NCI-H2081 (cell line): Measurements from ENCODE around the gene BMP8A.
"Not testable (repeated sequence)": the region's sequence is repeated elsewhere in the genome, so short reads cannot be mapped to it uniquely, and the experiment has no call there.

Experiments
- DNase-seq, 2 experiments: peaks; one replicate each; lab custom pipeline; 2025; lab: John Stamatoyannopoulos, UW

The BMP8A gene

DNA sequence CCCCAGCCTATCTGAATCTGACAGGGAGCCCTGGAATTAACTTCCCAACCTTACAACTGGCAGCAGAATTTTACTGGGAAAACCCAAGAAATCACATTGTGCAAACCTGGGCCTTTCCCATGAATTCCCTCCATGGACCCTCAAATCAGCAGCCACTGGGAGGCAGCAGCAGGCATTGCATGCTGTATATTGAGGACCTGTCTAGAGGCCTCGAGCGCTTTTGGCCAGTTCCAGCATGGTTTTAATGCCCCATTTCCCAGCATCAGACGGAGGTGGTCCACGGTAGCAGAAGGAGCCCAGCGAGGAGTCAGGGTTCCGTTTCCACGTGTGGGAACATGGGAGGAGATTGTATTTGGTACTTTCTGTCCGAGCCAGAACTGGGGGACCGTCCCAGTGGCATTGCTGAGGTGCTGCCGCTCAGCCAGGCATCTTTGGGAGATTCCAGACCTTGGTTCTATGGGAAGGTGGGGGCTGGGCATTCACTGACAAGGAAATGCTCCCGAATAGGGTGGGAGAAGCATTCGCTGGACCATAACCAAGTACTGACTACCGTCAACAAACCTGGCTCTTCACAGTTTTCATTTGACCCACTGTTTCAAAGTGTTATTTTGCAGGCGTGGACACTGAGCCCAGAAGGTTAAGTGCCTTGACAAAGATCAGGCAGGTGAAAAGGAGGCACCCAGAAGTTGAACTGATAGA is 15.9 kb downstream of the BMP8A start:
- peak; percentile 3 to 35 for DNase-seq

DNA sequence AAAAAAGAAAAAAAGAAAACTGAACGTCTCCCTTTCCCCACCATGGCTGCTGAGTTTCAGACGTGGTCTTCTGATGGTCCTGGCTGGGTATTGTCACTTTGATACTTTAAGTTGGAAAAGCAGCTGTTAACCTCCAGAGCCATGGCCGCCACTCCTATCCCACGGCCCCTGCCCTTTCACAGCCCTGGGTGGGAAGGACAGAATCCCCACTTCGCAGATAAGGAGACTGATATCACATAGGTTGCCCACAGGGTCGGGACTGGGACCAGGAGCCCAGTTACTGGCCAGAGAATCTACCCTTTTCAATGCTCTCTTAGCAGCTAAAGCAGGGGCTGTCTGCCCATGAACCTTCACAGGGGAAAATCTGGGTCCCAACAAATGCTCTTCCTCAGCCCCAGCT is 16.8 kb downstream of the BMP8A start:
- DNase-seq: no peak

DNA sequence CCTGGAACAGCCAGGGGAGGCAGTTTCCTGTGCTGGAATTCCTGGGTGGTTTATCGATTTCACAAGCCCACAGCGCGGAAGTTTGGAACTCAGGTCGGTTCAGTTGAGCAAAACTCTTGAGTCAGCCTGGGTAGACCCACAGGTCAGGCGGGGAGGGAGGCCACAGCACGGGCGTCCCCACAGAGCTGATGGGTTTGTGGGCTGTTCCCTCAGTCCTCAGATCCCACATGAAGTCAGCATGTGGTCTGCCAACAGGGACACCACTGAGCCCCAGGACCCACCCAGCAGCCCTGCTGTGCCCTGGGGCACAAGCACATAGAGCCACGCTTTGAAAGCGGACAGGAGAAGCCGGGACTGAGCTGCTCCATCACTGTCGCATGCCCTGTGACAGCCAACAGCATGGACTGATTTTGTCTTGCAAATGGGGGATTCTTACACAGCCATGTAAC is 17.4 kb downstream of the BMP8A start:
- DNase-seq: no peak

DNA sequence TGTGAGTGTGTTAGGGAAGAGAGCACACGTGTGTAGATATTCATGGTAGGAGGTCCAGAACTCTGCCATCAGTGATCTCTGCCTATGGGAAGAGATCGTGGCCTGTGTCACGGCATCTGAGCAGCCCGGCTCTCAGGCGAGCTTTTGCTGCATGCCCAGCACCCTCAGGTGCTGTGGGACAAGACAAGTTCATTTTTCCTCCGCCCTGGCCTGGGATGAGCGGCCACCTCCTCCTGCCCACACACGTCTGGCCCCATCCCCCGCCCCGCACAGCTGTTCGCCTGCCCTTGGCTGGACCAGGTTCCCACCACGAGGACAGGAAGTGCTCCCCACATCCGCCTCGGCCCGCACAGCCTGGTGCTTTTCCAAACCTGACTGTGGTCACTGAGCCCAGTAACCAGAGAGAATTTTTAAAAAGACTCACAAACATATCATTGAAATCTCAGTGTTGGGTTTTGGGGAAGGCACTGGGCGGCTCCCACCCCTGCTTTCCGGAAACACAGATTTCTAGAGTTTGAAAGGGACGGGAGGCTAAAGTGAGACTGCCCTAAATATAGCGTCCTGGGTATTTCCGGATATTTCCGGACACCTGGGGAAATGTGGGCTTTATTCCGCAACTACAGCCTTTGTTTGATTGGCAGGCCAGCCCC is 18.0 kb downstream of the BMP8A start:
- no peak for DNase-seq

- not testable (repeated sequence) for DNase-seq
Observed at GRCh38 chr1:39510570-39511186, 19.2 kb downstream of the BMP8A start.

DNA sequence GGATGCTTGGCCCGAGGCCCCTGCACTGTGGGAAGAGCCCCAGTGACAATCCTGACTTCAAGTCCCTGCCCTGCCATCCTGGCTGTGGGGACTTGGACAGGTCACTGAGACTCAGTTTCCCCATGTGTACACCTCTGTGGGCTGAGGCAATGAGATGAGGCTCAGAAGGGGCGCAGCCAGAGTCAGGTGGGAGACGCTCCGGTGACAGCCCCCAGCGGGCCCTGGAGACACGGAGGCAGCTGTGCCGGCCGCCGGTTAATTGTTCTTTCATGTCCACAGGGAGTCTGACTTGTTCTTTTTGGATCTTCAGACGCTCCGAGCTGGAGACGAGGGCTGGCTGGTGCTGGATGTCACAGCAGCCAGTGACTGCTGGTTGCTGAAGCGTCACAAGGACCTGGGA is 20.0 kb downstream of the BMP8A start:
- DNase-seq: not testable (repeated sequence)

DNA sequence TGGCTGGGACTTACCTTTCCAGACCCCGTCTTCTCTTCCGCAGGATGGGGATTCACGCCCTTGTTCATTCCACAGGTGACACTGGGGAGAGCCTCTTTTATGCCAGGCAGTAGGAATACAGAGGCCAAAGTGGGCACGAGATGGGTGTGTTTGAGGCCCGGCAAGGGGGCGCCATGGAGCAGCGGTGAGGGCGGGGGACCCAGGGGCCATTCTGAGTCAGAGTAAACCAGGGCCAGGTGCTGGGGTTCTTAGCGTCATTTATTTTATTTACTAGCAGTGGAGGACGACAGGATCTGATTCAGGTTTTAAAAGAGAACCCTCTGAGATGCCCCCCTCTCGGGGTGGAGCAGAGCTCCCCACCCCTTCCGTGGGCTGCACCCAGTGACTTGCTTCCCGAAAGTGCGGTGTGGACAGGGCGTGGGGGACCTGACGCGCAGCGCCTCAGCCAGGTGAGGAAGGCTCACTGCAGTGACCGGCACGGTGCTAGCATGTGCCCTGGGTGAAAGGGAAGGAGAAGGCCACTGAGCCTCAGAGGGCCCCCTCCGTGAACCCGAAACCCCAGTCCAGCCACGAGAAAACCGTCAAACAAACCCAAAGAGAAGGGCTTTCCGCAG is 20.9 kb downstream of the BMP8A start:
- not testable (repeated sequence) for DNase-seq

GRCh38 chr1:39514710-39515124 is 23.3 kb downstream of the BMP8A start:
- DNase-seq: not testable (repeated sequence)

GRCh38 chr1:39515131-39516086 is 24.0 kb downstream of the BMP8A start:
- not testable (repeated sequence) for DNase-seq

DNA sequence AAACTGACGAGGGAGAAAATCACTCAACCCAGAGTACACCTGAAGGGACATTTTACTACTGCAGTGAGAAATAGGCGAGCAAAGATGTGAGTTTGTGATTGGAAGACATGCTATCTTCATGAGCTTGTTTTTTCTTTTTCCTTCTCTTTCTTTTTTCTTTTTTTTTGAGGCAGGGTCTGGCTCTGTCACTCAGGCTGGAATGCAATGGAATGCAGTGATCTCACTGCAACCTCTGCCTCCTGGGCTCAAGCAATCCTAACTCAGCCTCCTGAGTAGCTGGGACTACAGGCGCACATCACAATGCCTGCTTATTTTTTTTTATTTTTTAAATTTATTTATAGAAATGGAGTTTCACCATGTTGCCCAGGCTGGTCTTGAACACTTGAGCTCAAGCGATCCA is 25.4 kb downstream of the BMP8A start:
- DNase-seq: not testable (repeated sequence)

DNA sequence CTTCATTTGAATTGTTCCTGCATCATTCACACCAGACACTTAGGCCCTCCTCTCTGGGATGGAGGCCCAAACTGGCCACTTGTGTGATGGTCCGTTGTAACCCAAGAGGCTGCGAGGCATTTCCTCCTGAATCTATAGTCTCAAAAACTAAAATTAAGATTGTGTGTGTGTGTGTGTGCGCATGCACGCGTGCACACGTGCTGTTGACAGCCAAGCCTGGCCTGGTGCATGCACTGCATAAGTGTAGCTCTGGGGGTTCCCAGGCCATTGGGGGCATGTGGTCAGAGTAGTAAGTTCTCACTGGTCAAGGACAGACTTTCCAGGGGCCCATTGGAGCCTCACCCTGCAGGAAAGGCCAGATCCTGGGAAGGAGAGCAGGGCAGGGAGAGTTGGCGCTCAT is 26.5 kb downstream of the BMP8A start:
- DNase-seq: not testable (repeated sequence)

GRCh38 chr1:39519376-39519775 is 27.9 kb downstream of the BMP8A start:
- DNase-seq: not testable (repeated sequence)

DNA sequence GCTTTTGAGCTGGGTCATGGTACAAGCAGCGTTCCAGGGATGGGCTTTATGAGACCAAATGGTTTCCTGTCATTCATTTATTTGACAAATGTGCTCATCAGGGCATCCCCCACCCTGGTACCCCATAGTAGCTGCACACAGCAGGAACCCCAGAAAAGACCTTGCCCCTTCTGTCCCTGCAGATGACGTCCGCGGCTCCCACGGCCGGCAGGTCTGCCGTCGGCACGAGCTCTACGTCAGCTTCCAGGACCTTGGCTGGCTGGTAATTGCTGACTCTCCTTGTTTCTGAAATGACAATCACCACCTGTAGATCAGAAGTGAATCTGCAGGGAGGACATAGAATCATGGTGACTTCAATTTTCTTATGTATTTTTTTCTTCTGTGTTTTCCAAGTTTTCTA is 30.8 kb downstream of the BMP8A start:
- DNase-seq: not testable (repeated sequence)

GRCh38 chr1:39522661-39523567 is 31.5 kb downstream of the BMP8A start:
- DNase-seq: no peak

DNA sequence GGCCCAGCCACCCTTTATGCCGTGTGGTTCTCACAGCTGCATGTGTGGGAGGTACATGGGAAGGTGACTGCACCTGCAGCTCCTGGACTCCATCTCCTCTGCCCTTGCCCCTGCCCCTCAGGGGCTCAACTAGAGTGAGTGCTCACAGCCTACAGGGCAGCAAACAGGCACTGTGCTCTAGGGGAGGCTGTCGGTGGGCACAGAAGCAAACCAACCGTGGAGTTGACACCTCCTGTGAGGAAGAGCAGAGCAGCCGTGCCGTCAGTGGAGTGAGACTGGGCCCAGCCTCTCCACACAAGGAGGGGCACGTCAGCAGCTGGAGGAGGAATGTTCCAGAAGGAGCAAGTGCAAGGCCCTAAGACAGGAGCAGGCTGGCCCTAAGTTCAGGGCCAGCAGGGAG is 32.7 kb downstream of the BMP8A start:
- DNase-seq: no peak

GRCh38 chr1:39524591-39525365 is 33.3 kb downstream of the BMP8A start:
- no peak for DNase-seq

- DNase-seq: no peak
Observed at GRCh38 chr1:39525366-39526165, 34.1 kb downstream of the BMP8A start.

- DNase-seq: no peak
Observed at GRCh38 chr1:39526466-39527189, 35.2 kb downstream of the BMP8A start.
